CD14-positive monocyte (primary cell): ENCODE results near the gene SLC17A7. TPM values are rescaled to one million over a fixed set of nuclear protein-coding genes. Genes with fewer than 3 reads are reported as not detected.

Experiments
- DNase-seq, 3 donors: peaks; one replicate each; pipeline ENCODE4 v3.0.0-alpha.2; 2011 to 2022
- H2AFZ ChIP-seq: 2 replicates; pipeline ENCODE4 v1.6.0; 2012; ENCODE audit warnings: mild to moderate bottlenecking, low read depth, low read length, inconsistent platforms; ENCODE audit not compliant: insufficient read depth, poor library complexity, severe bottlenecking
- H3K27ac ChIP-seq, 2 donors: 1 replicate in 1 of 2; 2 replicates in 1 of 2; pipeline ENCODE4 v1.5.1; 2012 to 2013; ENCODE audit warnings: low read length in 2 of 2, control low read depth in 1 of 2, inconsistent platforms in 1 of 2, low read depth in 1 of 2, mild to moderate bottlenecking in 1 of 2
- H3K27me3 ChIP-seq, 2 donors: one replicate each; pipeline versions ENCODE4 v1.6.0 to v1.6.1; 2011 to 2013; ENCODE audit warnings: low read length in 2 of 2; ENCODE audit not compliant: control insufficient read depth in 2 of 2, insufficient read depth in 2 of 2
- H3K36me3 ChIP-seq, 2 donors: replicated peaks in 1 of 2; 1 replicate in 1 of 2; 2 replicates in 1 of 2; pipeline versions ENCODE4 v1.5.1 to v1.6.1; 2012 to 2013; ENCODE audit warnings: low read length in 2 of 2, control low read depth in 1 of 2, inconsistent platforms in 1 of 2, mild to moderate bottlenecking in 1 of 2; ENCODE audit not compliant: insufficient read depth in 2 of 2, control insufficient read depth in 1 of 2
- H3K4me1 ChIP-seq, 2 donors: 1 replicate in 1 of 2; 2 replicates in 1 of 2; pipeline versions ENCODE4 v1.5.1 to v1.6.1; 2012 to 2013; ENCODE audit warnings: low read length in 2 of 2, control low read depth in 1 of 2, inconsistent platforms in 1 of 2, mild to moderate bottlenecking in 1 of 2, moderate library complexity in 1 of 2; ENCODE audit not compliant: insufficient read depth in 2 of 2, control insufficient read depth in 1 of 2
- H3K4me2 ChIP-seq: replicated peaks from 2 replicates; pipeline ENCODE3; 2012; ENCODE audit warnings: low read length, moderate library complexity, mild to moderate bottlenecking; ENCODE audit not compliant: poor library complexity, severe bottlenecking; ENCODE audit errors: extremely low read depth
- H3K4me3 ChIP-seq, 3 experiments: fragments of 200-600 bp in 1 of 3; sonication (generic) in 1 of 3; replicated peaks in 1 of 3; 1 replicate in 2 of 3; 2 replicates in 1 of 3; pipeline ENCODE4 v1.5.1; 2011 to 2013; ENCODE audit warnings: low read length in 3 of 3, mild to moderate bottlenecking in 3 of 3, control low read depth in 2 of 3, low read depth in 2 of 3, inconsistent platforms in 1 of 3, moderate library complexity in 1 of 3
- H3K79me2 ChIP-seq: 2 replicates; pipeline ENCODE4 v1.6.0; 2012; ENCODE audit warnings: mild to moderate bottlenecking, control low read depth, inconsistent platforms, low read length, moderate library complexity; ENCODE audit not compliant: insufficient read depth
- H3K9ac ChIP-seq: 2 replicates; pipeline ENCODE4 v1.6.0; 2017; ENCODE audit warnings: low read length, mild to moderate bottlenecking; ENCODE audit not compliant: insufficient read depth, poor library complexity, severe bottlenecking
- H3K9me3 ChIP-seq, 2 donors: replicated peaks in 1 of 2; 1 replicate in 1 of 2; 2 replicates in 1 of 2; pipeline versions ENCODE4 v1.5.1 to v1.6.1; 2012 to 2013; ENCODE audit warnings: low read length in 2 of 2, control low read depth in 1 of 2; ENCODE audit not compliant: control insufficient read depth in 1 of 2, insufficient read depth in 1 of 2
- H4K20me1 ChIP-seq: 2 replicates; pipeline ENCODE4 v1.6.0; 2012; ENCODE audit warnings: mild to moderate bottlenecking, low read length, control low read depth, moderate library complexity; ENCODE audit not compliant: insufficient read depth
- H3K27ac Mint-ChIP-seq, 7 donors: one replicate each; pipeline ENCODE4 v1.8.0; 2020; ENCODE audit warnings: mild to moderate bottlenecking in 7 of 7, mixed read lengths in 7 of 7, moderate library complexity in 6 of 7, inconsistent platforms in 2 of 7
- H3K27me3 Mint-ChIP-seq, 3 donors: one replicate each; pipeline ENCODE4 v1.8.0; 2021 to 2022; ENCODE audit warnings: low read depth in 3 of 3, mild to moderate bottlenecking in 3 of 3, mixed read lengths in 3 of 3, moderate library complexity in 3 of 3, inconsistent platforms in 1 of 3
- H3K36me3 Mint-ChIP-seq, 2 donors: one replicate each; pipeline ENCODE4 v1.8.0; 2020; ENCODE audit warnings: mixed read lengths in 2 of 2, inconsistent platforms in 1 of 2, mild to moderate bottlenecking in 1 of 2
- H3K4me1 Mint-ChIP-seq: one replicate; pipeline ENCODE4 v1.8.0; 2020; ENCODE audit warnings: mild to moderate bottlenecking, mixed read lengths
- H3K4me3 Mint-ChIP-seq, 2 donors: one replicate each; pipeline ENCODE4 v1.8.0; 2020; ENCODE audit warnings: mild to moderate bottlenecking in 2 of 2, mixed read lengths in 2 of 2, moderate library complexity in 1 of 2
- H3K9me3 Mint-ChIP-seq, 7 donors: one replicate each; pipeline ENCODE4 v1.8.0; 2020 to 2022; ENCODE audit warnings: mixed read lengths in 7 of 7, mild to moderate bottlenecking in 6 of 7, moderate library complexity in 6 of 7, inconsistent platforms in 2 of 7
- CTCF ChIP-seq: fragments of 200-600 bp; IDR thresholded peaks from one replicate; pipeline ENCODE4 v1.8.0; 2022; ENCODE audit warnings: antibody characterized with exemption, mild to moderate bottlenecking
- WGBS: methylation state at CpG from one replicate; pipeline ENCODE4 v1.1.5; 2013; ENCODE audit warnings: missing lambda C conversion rate; ENCODE audit not compliant: insufficient coverage; 5-methylcytosine and 5-hydroxymethylcytosine counted together
- intact Hi-C, 2 donors: fragments of 100-400 bp; cut with micrococcal nuclease; formaldehyde crosslinking; loops; one replicate each; pipeline versions ENCODE4 v1.15.0 to v1.15.1; 2023
- polyA plus RNA-seq, 3 donors: library from polyadenylated mRNA; depleted of rRNA in 1 of 3; unstranded in 2 of 3; stranded (reverse) in 1 of 3; fragments of 300-500 nt in 2 of 3; fragments of >200 nt in 1 of 3; fragmentation: Illumina TruSeq in 2 of 3; gene quantifications; 1 replicate in 2 of 3; 2 replicates in 1 of 3; pipeline ENCODE4 v1.2.3, GENCODE V29; 2012 to 2021

Gene SLC17A7
- polyA plus RNA-seq, 3 donors = 0.04 to 0.09 TPM; not detected in 1

- WGBS = 96% methylated on average over 7 of the region's 7 CpGs
- peaks cover 30% of the 10 kb centered on the region for H3K79me2 ChIP-seq
- H3K27me3 ChIP-seq = no peaks in the 10 kb centered on the region
- H3K9me3 Mint-ChIP-seq = peaks cover 0 to 5% (median 0%) of the 10 kb centered on the region in 7 donors
- no peak overlapping the region for H3K4me2 ChIP-seq
- no peak overlapping the region for H3K4me3 Mint-ChIP-seq
- no peak for TF ChIP-seq CTCF
- no peak overlapping the region for H3K4me3 ChIP-seq
- intact Hi-C loops = loop anchor here in 1 of 2 donors (5.0 kb wide), 1 partner anchor 34 kb away; the partner anchor contains the start of genes ALDH16A1 and PIH1D1
- no peak overlapping the region for H3K27ac ChIP-seq
- H3K36me3 ChIP-seq = peaks cover 22 to 23% of the 10 kb centered on the region in 2 donors
- H3K27me3 Mint-ChIP-seq = peaks cover 0 to 7% (median 1%) of the 10 kb centered on the region in 3 donors
- peaks cover 37% of the 10 kb centered on the region for H4K20me1 ChIP-seq
- H3K4me1 Mint-ChIP-seq = peaks cover 23% of the 10 kb centered on the region
- H3K27ac Mint-ChIP-seq = peak overlapping the region in 4 of 7 donors; percentile 30 to 81 (median 52)
- no peak overlapping the region for H3K9ac ChIP-seq
- no peak for DNase-seq
- H2AFZ ChIP-seq = peak overlapping the region; percentile 83
- peaks cover 17 to 19% of the 10 kb centered on the region in 2 donors for H3K4me1 ChIP-seq
- no peaks in the 10 kb centered on the region for H3K9me3 ChIP-seq
- peaks cover 23 to 28% of the 10 kb centered on the region in 2 donors for H3K36me3 Mint-ChIP-seq
These were observed 44.9 kb upstream of the SLC17A7 start for GRCh38 chr19:49486232-49486631.

- Histone ChIP-seq H3K36me3 (no peaks in the 10 kb centered on the region), H3K4me1 (peaks cover 0 to 3% of the 10 kb centered on the region in 2 donors)
These were observed 39.8 kb upstream of the SLC17A7 start for GRCh38 chr19:49481020-49481683.

More at GRCh38 chr19:49481020-49481683, 39.8 kb upstream of the SLC17A7 start:
- Histone ChIP-seq H3K4me3 (no peak overlapping the region), H3K4me2 (no peak overlapping the region), H3K27me3 (no peaks in the 10 kb centered on the region), H3K27ac (no peak overlapping the region), H2AFZ (no peak overlapping the region), H3K9me3 (no peaks in the 10 kb centered on the region), H3K9ac (no peak overlapping the region), H4K20me1 (no peaks in the 10 kb centered on the region), H3K79me2 (no peaks in the 10 kb centered on the region)
- peaks cover 0 to 11% of the 10 kb centered on the region in 2 donors for H3K36me3 Mint-ChIP-seq
- peaks cover 6% of the 10 kb centered on the region for H3K4me1 Mint-ChIP-seq
- H3K9me3 Mint-ChIP-seq = peaks cover 0 to 2% (median 0%) of the 10 kb centered on the region in 7 donors
- peak overlapping the region in 1 of 7 donors; percentile 35 for H3K27ac Mint-ChIP-seq
- intact Hi-C loops = no loop called here
- peaks cover 0 to 7% (median 1%) of the 10 kb centered on the region in 3 donors for H3K27me3 Mint-ChIP-seq
- no peak for DNase-seq
- WGBS = 83% methylated on average over 5 of the region's 7 CpGs
- no peak overlapping the region for H3K4me3 Mint-ChIP-seq
- no peak for TF ChIP-seq CTCF
